Smooth muscle cell (in vitro differentiated cells): ENCODE measurements around the gene MRPL39. TPM values are rescaled to one million over a fixed set of nuclear protein-coding genes. Genes with fewer than 3 reads are reported as not detected.

Source experiments
- DNase-seq: peaks from one replicate; lab custom pipeline; 2025; ENCODE audit not compliant: unreplicated experiment; lab: John Stamatoyannopoulos, UW
- H2AFZ ChIP-seq: fragments of 200-600 bp; sonication (generic); 2 replicates; pipeline ENCODE4 v1.6.0; 2016; ENCODE audit warnings: antibody characterized with exemption, low read depth, mild to moderate bottlenecking
- H3F3A ChIP-seq: fragments of 200-600 bp; sonication (generic); 2 replicates; pipeline ENCODE4 v1.6.0; 2017; ENCODE audit warnings: antibody characterized with exemption, low read depth
- H3K27ac ChIP-seq: fragments of 200-600 bp; sonication (generic); 2 replicates; pipeline ENCODE4 v1.5.1; 2016; ENCODE audit warnings: low read depth, mild to moderate bottlenecking
- H3K27me3 ChIP-seq: fragments of 200-600 bp; sonication (generic); 2 replicates; pipeline ENCODE4 v1.6.1; 2016; ENCODE audit warnings: low read depth, mild to moderate bottlenecking
- H3K36me3 ChIP-seq: fragments of 200-600 bp; sonication (generic); 2 replicates; pipeline ENCODE4 v1.5.1; 2016; ENCODE audit warnings: low read depth
- H3K4me1 ChIP-seq: fragments of 200-600 bp; sonication (generic); 2 replicates; pipeline ENCODE4 v1.5.1; 2016; ENCODE audit warnings: low read depth
- H3K4me2 ChIP-seq: fragments of 200-600 bp; sonication (generic); 2 replicates; pipeline ENCODE4 v1.6.0; 2016; ENCODE audit warnings: mild to moderate bottlenecking
- H3K4me3 ChIP-seq: fragments of 200-600 bp; sonication (generic); 2 replicates; pipeline ENCODE4 v1.5.1; 2016; ENCODE audit warnings: mild to moderate bottlenecking
- H3K79me2 ChIP-seq: fragments of 200-600 bp; sonication (generic); 2 replicates; pipeline ENCODE4 v1.6.0; 2016; ENCODE audit warnings: low read depth, mild to moderate bottlenecking
- H3K9ac ChIP-seq: fragments of 200-600 bp; sonication (generic); 2 replicates; pipeline ENCODE4 v1.6.0; 2016; ENCODE audit warnings: low read depth
- H3K9me3 ChIP-seq: fragments of 200-600 bp; sonication (generic); replicated peaks from 2 replicates; pipeline ENCODE4 v1.5.1; 2016; ENCODE audit warnings: low read depth
- H4K20me1 ChIP-seq: fragments of 200-600 bp; sonication (generic); 2 replicates; pipeline ENCODE4 v1.6.0; 2016; ENCODE audit warnings: low read depth
- CTCF ChIP-seq: fragments of 200-600 bp; sonication (generic); IDR thresholded peaks from 2 replicates; pipeline ENCODE4 v1.5.1; 2017; ENCODE audit warnings: borderline replicate concordance, mild to moderate bottlenecking, antibody characterized with exemption; ENCODE audit not compliant: insufficient read depth, poor library complexity, severe bottlenecking
- WGBS: methylation state at CpG from one replicate; pipeline ENCODE4 v1.1.7; 2016; ENCODE audit warnings: low lambda C conversion rate; 5-methylcytosine and 5-hydroxymethylcytosine counted together
- microRNA counts: library from miRNA; unstranded; fragments of <30 nt; microRNA quantifications from one replicate; lab custom pipeline; 2016
- polyA plus RNA-seq: library from polyadenylated mRNA; unstranded; fragments of >200 nt; fragmentation: Nextera tagmentation; extraction: Ambion mirVana; gene quantifications from 2 replicates; pipeline ENCODE4 v1.2.1, GENCODE V29; 2016
- total RNA-seq: library from RNA; depleted of rRNA; stranded (reverse); fragments of >200 nt; gene quantifications from 2 replicates; pipeline ENCODE4 v1.2.3, GENCODE V29; 2014

Gene MRPL39
- total and polyA plus RNA-seq, 2 experiments from 2014 or later, result 48.1 to 62.0 TPM

GRCh38 chr21:25536752-25537151, 70.5 kb downstream of the MRPL39 start:
- Histone ChIP-seq H3K36me3 (no peaks in the 10 kb centered on the region), H3F3A (no peaks in the 10 kb centered on the region), H2AFZ (no peak overlapping the region), H3K27ac (no peak overlapping the region), H3K4me2 (no peak overlapping the region), H3K9ac (no peak overlapping the region), H3K27me3 (no peaks in the 10 kb centered on the region), H3K4me1 (no peaks in the 10 kb centered on the region), H3K9me3 (no peaks in the 10 kb centered on the region), H3K79me2 (no peaks in the 10 kb centered on the region), H4K20me1 (no peaks in the 10 kb centered on the region), H3K4me3 (no peak overlapping the region)
- no peak for TF ChIP-seq CTCF
- DNase-seq, result no peak

GRCh38 chr21:25535849-25536248, 71.4 kb downstream of the MRPL39 start:
- TF ChIP-seq CTCF, result no peak
- Histone ChIP-seq H3K27ac (no peak overlapping the region), H3K27me3 (no peaks in the 10 kb centered on the region), H3K36me3 (no peaks in the 10 kb centered on the region), H2AFZ (no peak overlapping the region), H3K4me3 (no peak overlapping the region), H3K9me3 (no peaks in the 10 kb centered on the region), H3K4me2 (no peak overlapping the region), H4K20me1 (no peaks in the 10 kb centered on the region), H3K4me1 (no peaks in the 10 kb centered on the region), H3K9ac (no peak overlapping the region), H3K79me2 (no peaks in the 10 kb centered on the region), H3F3A (no peaks in the 10 kb centered on the region)
- DNase-seq, result no peak
- 88% methylated on average over 2 of the region's 2 CpGs for WGBS

MicroRNAs within 50 kb of the gene (microRNA counts, 767-probe panel; counts per million panel counts)
- 183 counts per million for microRNA hsa-miR-155-5p (lab: Ali Mortazavi, UCI)

Other genes starting within 250 kb of the MRPL39 start
- gene JAM2, start 31.8 kb upstream of the MRPL39 start, total RNA-seq, result 3.9 and 6.0 TPM in 2 replicates
- gene JAM2, start 31.8 kb upstream of the MRPL39 start, polyA plus RNA-seq, result 5.5 and 9.0 TPM in 2 replicates
- gene ATP5PF, start 127.4 kb upstream of the MRPL39 start, total RNA-seq, result 127 and 132 TPM in 2 replicates
- gene ATP5PF, start 127.4 kb upstream of the MRPL39 start, polyA plus RNA-seq, result 304 and 308 TPM in 2 replicates
- 35.1 and 37.6 TPM in 2 replicates for gene GABPA, start 127.5 kb upstream of the MRPL39 start, total RNA-seq
- gene GABPA, start 127.5 kb upstream of the MRPL39 start, polyA plus RNA-seq, result 9.4 and 11.4 TPM in 2 replicates